Neuronal stem cell (in vitro differentiated cells): ENCODE data around the gene NACA2.

ENCODE experiments used
- DNase-seq: peaks from one replicate; pipeline ENCODE4 v3.0.0-alpha.2; 2013; ENCODE audit warnings: low spot score
- H2AFZ ChIP-seq: one replicate; pipeline ENCODE4 v1.6.1; 2013; ENCODE audit warnings: mild to moderate bottlenecking, low read length, inconsistent platforms
- H2AK5ac ChIP-seq: 2 replicates; pipeline ENCODE4 v1.6.1; 2013; ENCODE audit warnings: low read depth, mild to moderate bottlenecking, inconsistent platforms, low read length, moderate library complexity, mixed read lengths
- H2BK120ac ChIP-seq: 2 replicates; pipeline ENCODE4 v1.6.1; 2013; ENCODE audit warnings: low read depth, mild to moderate bottlenecking, inconsistent platforms, low read length, moderate library complexity, mixed read lengths
- H2BK12ac ChIP-seq: one replicate; pipeline ENCODE4 v1.6.1; 2013; ENCODE audit warnings: low read length, inconsistent platforms
- H2BK15ac ChIP-seq: 2 replicates; pipeline ENCODE4 v1.6.1; 2013; ENCODE audit warnings: mild to moderate bottlenecking, low read length, inconsistent platforms, mixed read lengths
- H2BK5ac ChIP-seq: one replicate; pipeline ENCODE4 v1.6.1; 2013; ENCODE audit warnings: inconsistent platforms, mild to moderate bottlenecking, low read length, moderate library complexity
- H3K14ac ChIP-seq: one replicate; pipeline ENCODE4 v1.6.1; 2013; ENCODE audit warnings: low read length, inconsistent platforms
- H3K18ac ChIP-seq: 2 replicates; pipeline ENCODE4 v1.6.1; 2013; ENCODE audit warnings: low read length, inconsistent platforms
- H3K23ac ChIP-seq: 2 replicates; pipeline ENCODE4 v1.6.1; 2013; ENCODE audit warnings: low read depth, mild to moderate bottlenecking, mixed read lengths, low read length, inconsistent platforms; ENCODE audit not compliant: poor library complexity
- H3K27ac ChIP-seq: replicated peaks from 3 replicates; pipeline ENCODE4 v1.5.1; 2013; ENCODE audit warnings: low read length, inconsistent platforms
- H3K27me3 ChIP-seq, 3 experiments: 2 replicates each; pipeline ENCODE4 v1.6.1; 2013; ENCODE audit warnings: low read length in 3 of 3, mild to moderate bottlenecking in 2 of 3, inconsistent platforms in 1 of 3, low read depth in 1 of 3, mixed read lengths in 1 of 3, moderate library complexity in 1 of 3; ENCODE audit not compliant: control insufficient read depth in 3 of 3, insufficient read depth in 3 of 3
- H3K36me3 ChIP-seq, 2 donors: replicated peaks in 1 of 2; 2 replicates each; pipeline ENCODE4 v1.6.1; 2013; ENCODE audit warnings: low read length in 2 of 2; ENCODE audit not compliant: control insufficient read depth in 2 of 2, insufficient read depth in 2 of 2
- H3K4ac ChIP-seq: 2 replicates; pipeline ENCODE4 v1.6.1; 2013; ENCODE audit warnings: inconsistent platforms, mild to moderate bottlenecking, low read length, moderate library complexity
- H3K4me1 ChIP-seq, 2 donors: 1 replicate in 1 of 2; 2 replicates in 1 of 2; pipeline ENCODE4 v1.6.1; 2013; ENCODE audit warnings: low read length in 2 of 2, low read depth in 1 of 2; ENCODE audit not compliant: control insufficient read depth in 2 of 2, insufficient read depth in 1 of 2
- H3K4me2 ChIP-seq: one replicate; pipeline ENCODE4 v1.6.1; 2013; ENCODE audit warnings: mild to moderate bottlenecking, low read length, inconsistent platforms; ENCODE audit not compliant: insufficient read depth, poor library complexity, severe bottlenecking
- H3K4me3 ChIP-seq, 2 donors: 2 replicates each; pipeline ENCODE4 v1.5.1; 2013; ENCODE audit warnings: low read length in 2 of 2, mild to moderate bottlenecking in 2 of 2, inconsistent platforms in 1 of 2, moderate library complexity in 1 of 2
- H3K79me1 ChIP-seq: one replicate; pipeline ENCODE4 v1.6.1; 2013; ENCODE audit warnings: low read depth, mild to moderate bottlenecking, inconsistent platforms, low read length, moderate library complexity
- H3K9ac ChIP-seq: one replicate; pipeline ENCODE4 v1.6.1; 2013; ENCODE audit warnings: mild to moderate bottlenecking, low read depth, low read length, inconsistent platforms; ENCODE audit not compliant: poor library complexity
- H3K9me3 ChIP-seq, 2 donors: replicated peaks in 1 of 2; 2 replicates each; pipeline versions ENCODE3 to v1.6.1; 2013; ENCODE audit warnings: low read length in 2 of 2, mild to moderate bottlenecking in 2 of 2, inconsistent platforms in 1 of 2, low read depth in 1 of 2, mixed read lengths in 1 of 2, moderate library complexity in 1 of 2; ENCODE audit not compliant: control insufficient read depth in 2 of 2, insufficient read depth in 1 of 2
- H4K8ac ChIP-seq: one replicate; pipeline ENCODE4 v1.6.1; 2013; ENCODE audit warnings: low read depth, mild to moderate bottlenecking, inconsistent platforms, low read length, moderate library complexity
- H4K91ac ChIP-seq: one replicate; pipeline ENCODE4 v1.6.1; 2013; ENCODE audit warnings: low read length, low read depth, mild to moderate bottlenecking, inconsistent platforms; ENCODE audit not compliant: poor library complexity
- WGBS, 2 donors: extraction: QIAGEN DNeasy Blood & Tissue Kit; methylation state at CpG; one replicate each; pipeline ENCODE4 v1.1.7; 2013; ENCODE audit warnings: missing lambda C conversion rate in 2 of 2, mixed read lengths in 1 of 2; ENCODE audit not compliant: insufficient read length in 2 of 2, insufficient replicate concordance in 1 of 2; ENCODE audit errors: extremely low coverage in 2 of 2; 5-methylcytosine and 5-hydroxymethylcytosine counted together

Gene NACA2

GRCh38 chr17:61579347-61579746, 11.7 kb downstream of the NACA2 start:
- Histone ChIP-seq H2BK120ac (no peak overlapping the region), H3K27me3 (peaks cover 0 to 22% (median 0%) of the 10 kb centered on the region in 3 experiments), H2BK15ac (no peak overlapping the region), H3K79me1 (no peaks in the 10 kb centered on the region), H3K4me1 (peaks cover 0 to 2% of the 10 kb centered on the region in 2 donors), H3K9me3 (no peaks in the 10 kb centered on the region), H4K91ac (no peak overlapping the region), H3K23ac (no peak overlapping the region), H4K8ac (no peak overlapping the region), H3K4ac (no peak overlapping the region), H3K14ac (no peak overlapping the region), H2AK5ac (no peak overlapping the region), H3K36me3 (no peaks in the 10 kb centered on the region), H2AFZ (no peak overlapping the region), H3K9ac (no peak overlapping the region), H2BK5ac (no peak overlapping the region), H3K27ac (no peak overlapping the region), H3K4me2 (no peak overlapping the region), H3K18ac (no peak overlapping the region), H2BK12ac (no peak overlapping the region), H3K4me3 (no peak overlapping the region)
- DNase-seq = no peak
- WGBS, 2 donors = no CpG with 5 or more reads among the region's 3 CpGs

GRCh38 chr17:61578645-61579044, 12.4 kb downstream of the NACA2 start:
- no peak overlapping the region for H4K8ac ChIP-seq
- H3K79me1 ChIP-seq = no peaks in the 10 kb centered on the region
- peaks cover 0 to 2% of the 10 kb centered on the region in 2 donors for H3K4me1 ChIP-seq
- no peak overlapping the region for H2AK5ac ChIP-seq
- H3K27ac ChIP-seq = no peak overlapping the region
- H3K14ac ChIP-seq = no peak overlapping the region
- no peak overlapping the region for H3K9ac ChIP-seq
- H3K4me3 ChIP-seq = no peak overlapping the region
- H2BK15ac ChIP-seq = no peak overlapping the region
- H2AFZ ChIP-seq = no peak overlapping the region
- H2BK5ac ChIP-seq = no peak overlapping the region
- no peak overlapping the region for H3K18ac ChIP-seq
- H3K4ac ChIP-seq = no peak overlapping the region
- WGBS, 2 donors = no CpG with 5 or more reads among the region's 4 CpGs
- no peak overlapping the region for H4K91ac ChIP-seq
- no peak overlapping the region for H3K4me2 ChIP-seq
- H3K36me3 ChIP-seq = no peaks in the 10 kb centered on the region
- no peak overlapping the region for H2BK12ac ChIP-seq
- no peak overlapping the region for H3K23ac ChIP-seq
- H3K9me3 ChIP-seq = no peaks in the 10 kb centered on the region
- DNase-seq = no peak
- no peak overlapping the region for H2BK120ac ChIP-seq
- H3K27me3 ChIP-seq = peaks cover 0 to 22% (median 0%) of the 10 kb centered on the region in 3 experiments

GRCh38 chr17:61575983-61576382, 15.0 kb downstream of the NACA2 start:
- WGBS, 2 donors = no CpG with 5 or more reads among the region's 2 CpGs
- Histone ChIP-seq H3K4me3 (no peak overlapping the region), H3K27me3 (peaks cover 0 to 19% (median 0%) of the 10 kb centered on the region in 3 experiments), H4K91ac (no peak overlapping the region), H3K18ac (no peak overlapping the region), H4K8ac (no peak overlapping the region), H2BK5ac (no peak overlapping the region), H2BK15ac (no peak overlapping the region), H3K23ac (no peak overlapping the region), H3K9ac (no peak overlapping the region), H3K79me1 (no peaks in the 10 kb centered on the region), H3K27ac (no peak overlapping the region), H2BK12ac (no peak overlapping the region), H3K4me2 (no peak overlapping the region), H3K4ac (no peak overlapping the region), H3K36me3 (no peaks in the 10 kb centered on the region), H2AFZ (no peak overlapping the region), H2BK120ac (no peak overlapping the region), H2AK5ac (no peak overlapping the region), H3K9me3 (peaks cover 0 to 5% of the 10 kb centered on the region in 2 donors), H3K14ac (no peak overlapping the region), H3K4me1 (no peaks in the 10 kb centered on the region)
- DNase-seq = no peak

GRCh38 chr17:61575352-61575975, 15.6 kb downstream of the NACA2 start:
- H3K79me1 ChIP-seq = no peaks in the 10 kb centered on the region
- no peak overlapping the region for H4K91ac ChIP-seq
- H3K4me1 ChIP-seq = no peaks in the 10 kb centered on the region
- H3K36me3 ChIP-seq = peaks cover 0 to 2% of the 10 kb centered on the region in 2 donors
- H3K9ac ChIP-seq = no peak overlapping the region
- H3K18ac ChIP-seq = no peak overlapping the region
- no peak overlapping the region for H3K4ac ChIP-seq
- H2AFZ ChIP-seq = no peak overlapping the region
- no peak overlapping the region for H2BK120ac ChIP-seq
- no peak for DNase-seq
- no peak overlapping the region for H2BK15ac ChIP-seq
- no peak overlapping the region for H2AK5ac ChIP-seq
- H3K23ac ChIP-seq = no peak overlapping the region
- peaks cover 2 to 5% of the 10 kb centered on the region in 2 donors for H3K9me3 ChIP-seq
- no peak overlapping the region for H3K4me3 ChIP-seq
- no CpG with 5 or more reads among the region's 5 CpGs for WGBS, 2 donors
- H3K14ac ChIP-seq = no peak overlapping the region
- no peak overlapping the region for H2BK12ac ChIP-seq
- H4K8ac ChIP-seq = no peak overlapping the region
- no peak overlapping the region for H3K27ac ChIP-seq
- H2BK5ac ChIP-seq = no peak overlapping the region
- H3K4me2 ChIP-seq = no peak overlapping the region
- peaks cover 0 to 17% (median 0%) of the 10 kb centered on the region in 3 experiments for H3K27me3 ChIP-seq
